Activated CD4-positive, alpha-beta T cell treated with anti-CD3 and anti-CD28 coated beads, Interleukin-2, amount 10 ng/mL, durations not matched to agents 24 days and 14 days (primary cell): ENCODE results near the gene CHST15. TPM values are rescaled to one million over a fixed set of nuclear protein-coding genes. Genes with fewer than 3 reads are reported as not detected.

Experiments
- DNase-seq: peaks from one replicate; pipeline ENCODE4 v3.0.0; 2022
- H3K27ac Mint-ChIP-seq: one replicate; pipeline ENCODE4 v1.8.0; 2022; ENCODE audit warnings: mild to moderate bottlenecking, mixed read lengths
- H3K27me3 Mint-ChIP-seq: one replicate; pipeline ENCODE4 v1.8.0; 2022; ENCODE audit warnings: mixed read lengths
- H3K36me3 Mint-ChIP-seq: one replicate; pipeline ENCODE4 v1.8.0; 2022; ENCODE audit warnings: low read depth, mild to moderate bottlenecking, mixed read lengths
- H3K4me1 Mint-ChIP-seq: one replicate; pipeline ENCODE4 v1.8.0; 2021; ENCODE audit warnings: mixed read lengths
- H3K4me3 Mint-ChIP-seq: one replicate; pipeline ENCODE4 v1.8.0; 2022; ENCODE audit warnings: mild to moderate bottlenecking, moderate library complexity, mixed read lengths
- H3K9me3 Mint-ChIP-seq: one replicate; pipeline ENCODE4 v1.8.0; 2021; ENCODE audit warnings: mixed read lengths
- intact Hi-C: fragments of 100-400 bp; cut with micrococcal nuclease; formaldehyde crosslinking; loops from one replicate; pipeline ENCODE4 v1.15.1; 2023
- total RNA-seq: library from RNA; stranded (reverse); gene quantifications from 2 replicates; pipeline ENCODE4 v1.2.3, GENCODE V29; 2022

CHST15 gene
- total RNA-seq, 1 donor from 2014 or later = 0.16 TPM

- H3K4me3 Mint-ChIP-seq = no peak overlapping the region
- no peak for DNase-seq
- no peaks in the 10 kb centered on the region for H3K27me3 Mint-ChIP-seq
- no peak overlapping the region for H3K27ac Mint-ChIP-seq
- H3K36me3 Mint-ChIP-seq = no peaks in the 10 kb centered on the region
- intact Hi-C loops = no loop called here
- H3K4me1 Mint-ChIP-seq = no peaks in the 10 kb centered on the region
- no peaks in the 10 kb centered on the region for H3K9me3 Mint-ChIP-seq
Measured at GRCh38 chr10:124008187-124008586, 85.2 kb downstream of the CHST15 start.

GRCh38 chr10:124007773-124008145 lies 85.6 kb downstream of the CHST15 start:
- no peaks in the 10 kb centered on the region for H3K36me3 Mint-ChIP-seq
- H3K4me1 Mint-ChIP-seq = no peaks in the 10 kb centered on the region
- H3K9me3 Mint-ChIP-seq = no peaks in the 10 kb centered on the region
- intact Hi-C loops = no loop called here
- DNase-seq = no peak
- no peak overlapping the region for H3K27ac Mint-ChIP-seq
- no peak overlapping the region for H3K4me3 Mint-ChIP-seq
- no peaks in the 10 kb centered on the region for H3K27me3 Mint-ChIP-seq

- no peaks in the 10 kb centered on the region for H3K4me1 Mint-ChIP-seq
- no peaks in the 10 kb centered on the region for H3K27me3 Mint-ChIP-seq
- H3K9me3 Mint-ChIP-seq = no peaks in the 10 kb centered on the region
- DNase-seq = no peak
- intact Hi-C loops = no loop called here
- H3K4me3 Mint-ChIP-seq = no peak overlapping the region
- H3K36me3 Mint-ChIP-seq = no peaks in the 10 kb centered on the region
- no peak overlapping the region for H3K27ac Mint-ChIP-seq
Measured at GRCh38 chr10:124007102-124007772, 86.2 kb downstream of the CHST15 start.

GRCh38 chr10:124006526-124006925 lies 86.9 kb downstream of the CHST15 start:
- Mint-ChIP-seq H3K9me3 (no peaks in the 10 kb centered on the region), H3K27ac (no peak overlapping the region), H3K36me3 (no peaks in the 10 kb centered on the region), H3K27me3 (no peaks in the 10 kb centered on the region), H3K4me1 (no peaks in the 10 kb centered on the region), H3K4me3 (no peak overlapping the region)
- no peak for DNase-seq
- intact Hi-C loops = no loop called here

- Mint-ChIP-seq H3K4me3 (no peak overlapping the region), H3K9me3 (no peaks in the 10 kb centered on the region), H3K4me1 (no peaks in the 10 kb centered on the region), H3K27ac (no peak overlapping the region), H3K27me3 (no peaks in the 10 kb centered on the region), H3K36me3 (no peaks in the 10 kb centered on the region)
- DNase-seq = no peak
- intact Hi-C loops = no loop called here
Measured at GRCh38 chr10:124005991-124006392, 87.4 kb downstream of the CHST15 start.

GRCh38 chr10:124005091-124005490 lies 88.3 kb downstream of the CHST15 start:
- no peaks in the 10 kb centered on the region for H3K27me3 Mint-ChIP-seq

GRCh38 chr10:124004663-124005004 lies 88.8 kb downstream of the CHST15 start:
- Mint-ChIP-seq H3K27me3 (no peaks in the 10 kb centered on the region), H3K9me3 (no peaks in the 10 kb centered on the region), H3K4me1 (no peaks in the 10 kb centered on the region), H3K27ac (no peak overlapping the region), H3K4me3 (no peak overlapping the region), H3K36me3 (no peaks in the 10 kb centered on the region)
- no peak for DNase-seq
- intact Hi-C loops = no loop called here

More at GRCh38 chr10:124005091-124005490, 88.3 kb downstream of the CHST15 start:
- no peak overlapping the region for H3K27ac Mint-ChIP-seq
- H3K9me3 Mint-ChIP-seq = no peaks in the 10 kb centered on the region
- no peak for DNase-seq
- no peak overlapping the region for H3K4me3 Mint-ChIP-seq
- intact Hi-C loops = no loop called here
- H3K4me1 Mint-ChIP-seq = no peaks in the 10 kb centered on the region
- H3K36me3 Mint-ChIP-seq = no peaks in the 10 kb centered on the region

- H3K27me3 Mint-ChIP-seq = no peaks in the 10 kb centered on the region
- no peaks in the 10 kb centered on the region for H3K9me3 Mint-ChIP-seq
- H3K27ac Mint-ChIP-seq = no peak overlapping the region
- no peak for DNase-seq
- H3K4me1 Mint-ChIP-seq = no peaks in the 10 kb centered on the region
- H3K36me3 Mint-ChIP-seq = no peaks in the 10 kb centered on the region
- intact Hi-C loops = no loop called here
- no peak overlapping the region for H3K4me3 Mint-ChIP-seq
Measured at GRCh38 chr10:124003871-124004662, 89.3 kb downstream of the CHST15 start.

- no peaks in the 10 kb centered on the region for H3K4me1 Mint-ChIP-seq
- no peaks in the 10 kb centered on the region for H3K9me3 Mint-ChIP-seq
- H3K36me3 Mint-ChIP-seq = no peaks in the 10 kb centered on the region
- H3K27ac Mint-ChIP-seq = no peak overlapping the region
- DNase-seq = no peak
- intact Hi-C loops = no loop called here
- no peak overlapping the region for H3K4me3 Mint-ChIP-seq
- H3K27me3 Mint-ChIP-seq = no peaks in the 10 kb centered on the region
Measured at GRCh38 chr10:124003481-124003870, 89.9 kb downstream of the CHST15 start.

GRCh38 chr10:124003070-124003419 lies 90.4 kb downstream of the CHST15 start:
- Mint-ChIP-seq H3K4me3 (no peak overlapping the region), H3K27ac (no peak overlapping the region), H3K36me3 (no peaks in the 10 kb centered on the region), H3K9me3 (no peaks in the 10 kb centered on the region), H3K4me1 (no peaks in the 10 kb centered on the region), H3K27me3 (peaks cover 2% of the 10 kb centered on the region)
- DNase-seq = no peak
- intact Hi-C loops = no loop called here

GRCh38 chr10:124002391-124003069 lies 90.9 kb downstream of the CHST15 start:
- Mint-ChIP-seq H3K27ac (no peak overlapping the region), H3K27me3 (peaks cover 7% of the 10 kb centered on the region), H3K36me3 (no peaks in the 10 kb centered on the region), H3K4me1 (no peaks in the 10 kb centered on the region), H3K4me3 (no peak overlapping the region), H3K9me3 (no peaks in the 10 kb centered on the region)
- intact Hi-C loops = no loop called here
- no peak for DNase-seq

- Mint-ChIP-seq H3K4me3 (no peak overlapping the region), H3K4me1 (no peaks in the 10 kb centered on the region), H3K27ac (no peak overlapping the region), H3K9me3 (no peaks in the 10 kb centered on the region), H3K27me3 (peaks cover 10% of the 10 kb centered on the region), H3K36me3 (no peaks in the 10 kb centered on the region)
- intact Hi-C loops = no loop called here
- DNase-seq = no peak
Measured at GRCh38 chr10:124001391-124002148, 91.8 kb downstream of the CHST15 start.

GRCh38 chr10:124000792-124001201 lies 92.6 kb downstream of the CHST15 start:
- no peak for DNase-seq
- no peaks in the 10 kb centered on the region for H3K36me3 Mint-ChIP-seq
- H3K9me3 Mint-ChIP-seq = no peaks in the 10 kb centered on the region
- intact Hi-C loops = no loop called here
- H3K27ac Mint-ChIP-seq = no peak overlapping the region
- H3K4me3 Mint-ChIP-seq = no peak overlapping the region
- no peaks in the 10 kb centered on the region for H3K4me1 Mint-ChIP-seq
- H3K27me3 Mint-ChIP-seq = peaks cover 15% of the 10 kb centered on the region
